GM12874 (cell line): ENCODE results near the gene GRXCR1.

Experiments used
- TF ChIP-seq, protein P1 (sequence below): IDR thresholded peaks from 2 replicates; pipeline ENCODE4 v1.5.1; 2011; ENCODE audit warnings: low read depth, mild to moderate bottlenecking, control low read depth, low read length, moderate library complexity; ENCODE audit not compliant: insufficient read depth

The GRXCR1 gene

DNA sequence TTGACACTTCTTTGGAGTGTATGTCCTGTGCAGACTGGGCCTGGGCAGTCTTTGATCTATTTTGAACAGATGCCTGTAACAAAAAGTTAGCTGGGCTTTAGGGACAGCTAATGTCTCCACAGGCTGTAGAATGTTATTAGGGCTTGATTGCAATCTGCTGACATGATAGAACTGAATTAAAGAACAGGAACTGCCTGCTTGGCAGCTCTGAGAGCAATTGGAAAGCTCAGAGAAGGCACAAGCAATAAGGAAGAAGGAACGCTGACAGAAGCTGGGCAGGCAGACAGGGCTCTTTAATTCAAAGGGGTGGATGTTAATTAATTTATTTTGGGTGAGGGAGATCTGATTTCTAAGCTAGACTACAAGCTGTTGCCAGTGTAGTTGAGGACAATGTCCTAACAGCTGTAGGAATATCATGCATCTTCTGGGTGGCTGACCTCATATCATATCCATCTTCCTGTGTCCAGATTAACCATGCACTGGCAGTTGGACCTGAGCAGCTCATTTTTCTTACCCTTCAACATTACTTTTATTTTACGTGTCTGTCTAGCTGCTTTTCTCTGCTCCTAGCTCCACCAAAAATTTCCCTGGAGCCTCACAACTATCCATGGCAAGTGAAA, 20.7 kb upstream of the GRXCR1 start:
- TF ChIP-seq, protein P1, sequence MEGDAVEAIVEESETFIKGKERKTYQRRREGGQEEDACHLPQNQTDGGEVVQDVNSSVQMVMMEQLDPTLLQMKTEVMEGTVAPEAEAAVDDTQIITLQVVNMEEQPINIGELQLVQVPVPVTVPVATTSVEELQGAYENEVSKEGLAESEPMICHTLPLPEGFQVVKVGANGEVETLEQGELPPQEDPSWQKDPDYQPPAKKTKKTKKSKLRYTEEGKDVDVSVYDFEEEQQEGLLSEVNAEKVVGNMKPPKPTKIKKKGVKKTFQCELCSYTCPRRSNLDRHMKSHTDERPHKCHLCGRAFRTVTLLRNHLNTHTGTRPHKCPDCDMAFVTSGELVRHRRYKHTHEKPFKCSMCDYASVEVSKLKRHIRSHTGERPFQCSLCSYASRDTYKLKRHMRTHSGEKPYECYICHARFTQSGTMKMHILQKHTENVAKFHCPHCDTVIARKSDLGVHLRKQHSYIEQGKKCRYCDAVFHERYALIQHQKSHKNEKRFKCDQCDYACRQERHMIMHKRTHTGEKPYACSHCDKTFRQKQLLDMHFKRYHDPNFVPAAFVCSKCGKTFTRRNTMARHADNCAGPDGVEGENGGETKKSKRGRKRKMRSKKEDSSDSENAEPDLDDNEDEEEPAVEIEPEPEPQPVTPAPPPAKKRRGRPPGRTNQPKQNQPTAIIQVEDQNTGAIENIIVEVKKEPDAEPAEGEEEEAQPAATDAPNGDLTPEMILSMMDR: no peak

DNA sequence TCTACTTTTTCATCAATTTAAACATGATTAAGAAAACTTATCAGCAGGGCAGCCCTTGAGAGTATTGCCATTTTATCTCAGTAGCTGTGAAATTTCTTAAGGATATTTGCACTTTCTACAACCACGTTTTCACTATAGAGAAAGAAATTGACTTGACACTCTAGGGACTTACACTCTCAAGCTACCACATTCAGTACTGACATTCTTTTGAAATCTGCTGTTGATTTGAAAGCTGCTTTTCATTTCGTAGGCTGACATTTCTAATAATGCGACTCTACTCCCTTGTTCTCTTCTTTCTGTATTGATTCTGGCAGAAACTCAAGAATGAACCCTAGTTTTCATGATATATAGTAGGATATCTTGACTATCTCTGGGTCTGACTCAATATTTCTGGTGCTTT, 13.7 kb upstream of the GRXCR1 start:
- TF ChIP-seq, protein P1: no peak

DNA sequence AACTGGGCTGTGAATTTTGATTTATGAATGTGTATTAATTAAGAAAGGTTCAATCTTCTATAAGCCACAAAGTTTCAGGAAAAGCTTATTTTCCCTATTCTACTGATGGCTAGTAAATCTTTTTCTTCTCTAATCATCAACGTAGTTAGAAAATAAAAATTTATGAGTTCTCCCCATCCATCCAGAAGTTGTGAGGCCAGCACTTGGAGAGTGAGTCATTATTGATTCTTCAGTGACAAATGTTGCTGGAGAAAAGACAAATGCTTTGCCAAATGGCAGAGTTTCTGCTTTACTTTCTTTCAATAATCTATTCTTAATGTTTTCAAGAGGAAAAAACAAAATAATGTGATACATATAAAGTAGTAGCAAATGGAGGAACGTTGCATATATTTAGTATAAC, 11.3 kb upstream of the GRXCR1 start:
- TF ChIP-seq, protein P1: no peak

DNA sequence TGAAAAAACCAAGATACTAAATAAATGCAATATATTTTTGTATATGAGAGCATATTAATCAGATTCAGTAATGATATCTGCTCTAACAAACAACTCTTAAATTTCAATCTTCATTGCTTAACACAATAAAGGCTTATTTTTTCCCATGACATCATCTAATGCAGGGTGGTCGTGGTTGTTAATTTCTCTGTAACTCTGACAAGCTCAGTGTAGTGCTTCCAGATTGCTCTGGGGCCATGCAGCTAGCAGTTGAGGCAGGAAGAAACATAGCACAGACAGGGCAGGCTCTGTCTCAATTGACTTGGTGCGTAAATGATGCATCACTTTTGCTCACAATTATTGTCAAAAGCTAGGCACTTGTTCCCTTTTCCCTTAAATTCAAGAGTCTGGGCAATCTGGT, 869 bp upstream of the GRXCR1 start:
- TF ChIP-seq, protein P1: no peak

DNA sequence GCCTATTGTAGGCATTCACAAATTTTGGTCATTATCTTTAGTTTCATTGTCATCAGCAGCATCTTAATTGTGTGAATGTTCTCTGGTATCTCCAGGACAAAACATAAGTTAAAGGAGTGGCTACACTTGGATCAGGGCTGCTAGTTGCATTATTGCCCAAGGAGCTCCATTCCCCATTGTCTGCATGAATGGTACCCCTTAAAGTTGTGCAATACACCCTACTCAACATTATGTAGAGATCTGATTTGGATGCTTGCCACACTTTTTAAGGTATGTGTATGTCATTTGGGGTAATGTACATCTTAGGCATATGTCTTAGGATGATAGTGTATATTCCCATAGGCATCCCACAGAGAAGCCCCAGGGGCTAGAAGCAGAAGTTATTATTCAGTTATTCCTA, 2.9 kb downstream of the GRXCR1 start:
- TF ChIP-seq, protein P1: no peak

DNA sequence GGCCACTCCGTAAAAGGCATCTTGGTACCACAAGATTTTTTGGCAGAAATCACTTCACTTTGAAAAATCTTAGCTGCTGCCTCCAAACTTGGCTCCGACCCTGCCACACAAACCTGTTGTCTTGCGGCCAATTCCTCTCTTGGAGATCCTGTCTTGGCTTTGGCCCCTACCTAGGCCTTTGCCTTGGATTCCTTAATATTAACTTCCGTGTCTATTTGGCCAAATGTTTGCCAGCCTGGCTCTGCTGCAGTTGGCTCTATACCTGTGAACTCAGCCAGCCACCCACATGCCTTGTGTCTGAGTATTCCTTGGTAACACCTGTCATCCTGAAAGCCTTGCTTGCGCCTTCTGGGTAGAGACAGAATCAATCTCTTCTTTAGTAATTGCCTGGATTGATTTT, 12.5 kb downstream of the GRXCR1 start:
- TF ChIP-seq, protein P1: no peak

DNA sequence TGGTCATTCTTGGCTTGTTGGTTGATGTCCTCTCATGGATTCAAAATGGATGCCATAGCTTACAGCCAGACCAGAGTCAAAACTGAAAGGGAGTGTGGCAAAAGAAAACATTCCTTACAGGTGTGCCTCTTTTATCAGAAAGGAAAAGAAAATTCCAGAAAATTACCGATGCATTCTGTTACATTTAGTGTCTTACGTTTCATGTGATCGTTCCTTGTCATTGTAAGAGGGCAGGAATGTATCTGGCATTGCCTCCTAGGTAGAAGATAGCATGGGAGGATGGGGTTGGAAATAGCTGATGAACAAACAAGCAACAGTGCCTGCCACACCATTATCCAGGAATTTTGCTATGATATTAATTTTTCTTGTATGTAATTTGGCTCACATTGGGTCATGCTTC, 13.1 kb downstream of the GRXCR1 start:
- TF ChIP-seq, protein P1: no peak

DNA sequence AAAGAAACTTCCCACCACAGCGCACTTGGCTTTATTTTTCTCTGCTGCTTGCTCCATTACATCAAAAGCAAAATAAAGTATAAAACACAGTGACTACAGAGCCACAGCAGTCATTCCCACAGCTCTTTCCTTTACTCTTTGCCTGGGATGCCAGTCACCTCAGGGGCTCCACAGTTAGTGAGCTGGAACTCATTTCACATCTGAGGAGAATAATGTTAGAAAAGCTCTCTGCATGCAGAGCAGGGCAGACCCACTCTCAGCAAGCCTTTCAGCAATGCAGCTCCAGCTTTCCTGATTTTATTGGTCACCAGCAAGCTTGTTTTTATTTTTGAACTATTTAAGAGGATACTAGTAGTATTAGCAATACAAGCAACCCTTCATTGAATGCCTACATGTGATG, 13.8 kb downstream of the GRXCR1 start:
- TF ChIP-seq, protein P1: no peak
